ENCODE data around the gene MAP3K7CL. TPM values are rescaled to one million over a fixed set of nuclear protein-coding genes. Genes with fewer than 3 reads are reported as not detected.

The MAP3K7CL gene
- total and polyA plus RNA-seq, 4 donors = 1.4 to 3.5 (median 3.1) TPM

DNA sequence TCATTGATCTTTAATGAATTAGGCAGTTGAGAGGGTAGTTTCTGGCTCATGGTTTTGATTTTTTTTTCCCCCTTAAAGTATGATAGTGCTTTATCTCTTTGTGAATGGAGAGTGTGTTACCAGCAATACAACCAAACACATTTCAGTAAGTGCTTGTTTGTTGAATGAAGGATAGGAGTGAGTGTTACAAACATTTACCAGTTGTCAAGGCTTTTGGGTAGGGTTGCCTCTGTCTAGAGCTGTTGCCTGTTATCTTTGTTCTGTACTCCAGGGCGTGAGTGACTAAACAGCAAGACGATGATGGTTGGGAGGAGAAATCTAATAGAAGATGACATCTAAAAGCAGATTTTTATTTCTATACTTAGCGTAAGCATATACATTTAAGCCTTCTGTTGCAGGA, 21.5 kb downstream of the MAP3K7CL start (continued):
- no peak for TF ChIP-seq ZBTB33 (IDR thresholded peaks at IDR 0.05)
- TF ChIP-seq HNF4G (IDR thresholded peaks at IDR 0.05) = no peak
- TF ChIP-seq RXRA (IDR thresholded peaks at IDR 0.05) = no peak
- TF ChIP-seq SP1 (IDR thresholded peaks at IDR 0.05) = no peak
- no peak for TF ChIP-seq RAD21 (IDR thresholded peaks at IDR 0.05)
- TF ChIP-seq EGR1 (IDR thresholded peaks at IDR 0.05; ENCODE audit: low read depth in 2 of 2) = no peak
- TF ChIP-seq TAF1 (conservative IDR thresholded peaks at IDR 0.05) = no peak
- TF ChIP-seq NR2F2 (IDR thresholded peaks at IDR 0.05) = no peak
- no peak for TF ChIP-seq HNF4A (conservative IDR thresholded peaks at IDR 0.05)
- TF ChIP-seq, protein P1, sequence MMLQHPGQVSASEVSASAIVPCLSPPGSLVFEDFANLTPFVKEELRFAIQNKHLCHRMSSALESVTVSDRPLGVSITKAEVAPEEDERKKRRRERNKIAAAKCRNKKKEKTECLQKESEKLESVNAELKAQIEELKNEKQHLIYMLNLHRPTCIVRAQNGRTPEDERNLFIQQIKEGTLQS (IDR thresholded peaks at IDR 0.05) = no peak

- no peaks in the 10 kb centered on the region for H3K27me3 ChIP-seq (ENCODE audit: control insufficient read depth in 4 of 4, insufficient read depth in 4 of 4, low read length in 3 of 4)
- no peaks in the 10 kb centered on the region for H3K9me3 ChIP-seq (ENCODE audit: control insufficient read depth in 4 of 4, low read length in 3 of 4)
- no peak overlapping the region for H3K9ac ChIP-seq (ENCODE audit: low read depth in 1 of 2, low read length in 2 of 2)
- no peak overlapping the region for H3K4me3 ChIP-seq (ENCODE audit: low read depth in 1 of 3, low read length in 3 of 3)
- TF ChIP-seq FOXA2 (IDR thresholded peaks at IDR 0.05) (no peak), EGR1 (IDR thresholded peaks at IDR 0.05; ENCODE audit: low read depth in 2 of 2) (no peak)
- TF ChIP-seq, protein P2, sequence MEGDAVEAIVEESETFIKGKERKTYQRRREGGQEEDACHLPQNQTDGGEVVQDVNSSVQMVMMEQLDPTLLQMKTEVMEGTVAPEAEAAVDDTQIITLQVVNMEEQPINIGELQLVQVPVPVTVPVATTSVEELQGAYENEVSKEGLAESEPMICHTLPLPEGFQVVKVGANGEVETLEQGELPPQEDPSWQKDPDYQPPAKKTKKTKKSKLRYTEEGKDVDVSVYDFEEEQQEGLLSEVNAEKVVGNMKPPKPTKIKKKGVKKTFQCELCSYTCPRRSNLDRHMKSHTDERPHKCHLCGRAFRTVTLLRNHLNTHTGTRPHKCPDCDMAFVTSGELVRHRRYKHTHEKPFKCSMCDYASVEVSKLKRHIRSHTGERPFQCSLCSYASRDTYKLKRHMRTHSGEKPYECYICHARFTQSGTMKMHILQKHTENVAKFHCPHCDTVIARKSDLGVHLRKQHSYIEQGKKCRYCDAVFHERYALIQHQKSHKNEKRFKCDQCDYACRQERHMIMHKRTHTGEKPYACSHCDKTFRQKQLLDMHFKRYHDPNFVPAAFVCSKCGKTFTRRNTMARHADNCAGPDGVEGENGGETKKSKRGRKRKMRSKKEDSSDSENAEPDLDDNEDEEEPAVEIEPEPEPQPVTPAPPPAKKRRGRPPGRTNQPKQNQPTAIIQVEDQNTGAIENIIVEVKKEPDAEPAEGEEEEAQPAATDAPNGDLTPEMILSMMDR (IDR thresholded peaks at IDR 0.05; ENCODE audit: low read depth, low read length, missing input control) = no peak
- no peak for DNase-seq (ENCODE audit: low spot score)
- WGBS = 83% methylated on average over 1 of the region's 1 CpG
- H3K4me1 ChIP-seq (ENCODE audit: control insufficient read depth in 4 of 4, insufficient read depth in 4 of 4, low read length in 3 of 4) = peaks cover 0 to 5% (median 0%) of the 10 kb centered on the region in 4 donors
- H3K36me3 ChIP-seq (ENCODE audit: control insufficient read depth in 4 of 4, insufficient read depth in 3 of 4, low read depth in 1 of 4, low read length in 3 of 4) = no peaks in the 10 kb centered on the region
- no peak overlapping the region for H3K27ac ChIP-seq (ENCODE audit: low read depth in 1 of 2, low read length in 2 of 2)
These were observed 22.5 kb downstream of the MAP3K7CL start for GRCh38 chr21:29152916-29153315.

DNA sequence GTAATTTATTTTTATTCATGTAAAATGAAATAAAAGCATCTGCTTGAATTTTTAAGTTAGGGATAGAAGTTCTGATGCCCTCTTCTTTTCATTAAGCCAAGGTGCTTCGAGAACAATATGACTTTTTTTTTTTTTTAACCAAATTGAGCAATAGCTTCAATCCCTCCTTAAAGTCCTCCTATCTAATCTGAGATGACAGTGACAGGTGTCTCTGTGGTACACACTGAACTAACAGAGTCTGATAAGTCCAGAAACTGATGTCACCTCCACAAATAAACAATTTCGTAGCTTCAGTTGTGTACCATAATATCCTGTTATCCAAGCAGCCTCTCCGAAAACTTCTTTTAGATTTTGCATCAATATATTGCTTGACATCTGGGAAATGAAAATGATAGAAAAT, 23.8 kb downstream of the MAP3K7CL start:
- no peak overlapping the region for H3K27ac ChIP-seq (ENCODE audit: low read depth in 1 of 2, low read length in 2 of 2)
- no peaks in the 10 kb centered on the region for H3K27me3 ChIP-seq (ENCODE audit: control insufficient read depth in 4 of 4, insufficient read depth in 4 of 4, low read length in 3 of 4)
- DNase-seq (ENCODE audit: low spot score) = no peak
- H3K9me3 ChIP-seq (ENCODE audit: control insufficient read depth in 4 of 4, low read length in 3 of 4) = no peaks in the 10 kb centered on the region
- H3K9ac ChIP-seq (ENCODE audit: low read depth in 1 of 2, low read length in 2 of 2) = no peak overlapping the region
- no peaks in the 10 kb centered on the region for H3K36me3 ChIP-seq (ENCODE audit: control insufficient read depth in 4 of 4, insufficient read depth in 3 of 4, low read depth in 1 of 4, low read length in 3 of 4)
- 93% methylated on average over 3 of the region's 3 CpGs for WGBS
- H3K4me1 ChIP-seq (ENCODE audit: control insufficient read depth in 4 of 4, insufficient read depth in 4 of 4, low read length in 3 of 4) = peaks cover 0 to 5% (median 0%) of the 10 kb centered on the region in 4 donors
- no peak overlapping the region for H3K4me3 ChIP-seq (ENCODE audit: low read depth in 1 of 3, low read length in 3 of 3)
- TF ChIP-seq ZBTB33 (IDR thresholded peaks at IDR 0.05) (no peak), YY1 (IDR thresholded peaks at IDR 0.05) (no peak), SP1 (IDR thresholded peaks at IDR 0.05) (no peak), JUND (IDR thresholded peaks at IDR 0.05) (no peak), FOXA1 (IDR thresholded peaks at IDR 0.05) (no peak), NR2F2 (IDR thresholded peaks at IDR 0.05) (no peak), HNF4A (conservative IDR thresholded peaks at IDR 0.05) (no peak), EGR1 (IDR thresholded peaks at IDR 0.05; ENCODE audit: low read depth in 2 of 2) (no peak), MAX (IDR thresholded peaks at IDR 0.05) (no peak), HNF4G (IDR thresholded peaks at IDR 0.05) (no peak), TAF1 (conservative IDR thresholded peaks at IDR 0.05) (no peak), RXRA (IDR thresholded peaks at IDR 0.05) (no peak)
- TF ChIP-seq, protein P3, sequence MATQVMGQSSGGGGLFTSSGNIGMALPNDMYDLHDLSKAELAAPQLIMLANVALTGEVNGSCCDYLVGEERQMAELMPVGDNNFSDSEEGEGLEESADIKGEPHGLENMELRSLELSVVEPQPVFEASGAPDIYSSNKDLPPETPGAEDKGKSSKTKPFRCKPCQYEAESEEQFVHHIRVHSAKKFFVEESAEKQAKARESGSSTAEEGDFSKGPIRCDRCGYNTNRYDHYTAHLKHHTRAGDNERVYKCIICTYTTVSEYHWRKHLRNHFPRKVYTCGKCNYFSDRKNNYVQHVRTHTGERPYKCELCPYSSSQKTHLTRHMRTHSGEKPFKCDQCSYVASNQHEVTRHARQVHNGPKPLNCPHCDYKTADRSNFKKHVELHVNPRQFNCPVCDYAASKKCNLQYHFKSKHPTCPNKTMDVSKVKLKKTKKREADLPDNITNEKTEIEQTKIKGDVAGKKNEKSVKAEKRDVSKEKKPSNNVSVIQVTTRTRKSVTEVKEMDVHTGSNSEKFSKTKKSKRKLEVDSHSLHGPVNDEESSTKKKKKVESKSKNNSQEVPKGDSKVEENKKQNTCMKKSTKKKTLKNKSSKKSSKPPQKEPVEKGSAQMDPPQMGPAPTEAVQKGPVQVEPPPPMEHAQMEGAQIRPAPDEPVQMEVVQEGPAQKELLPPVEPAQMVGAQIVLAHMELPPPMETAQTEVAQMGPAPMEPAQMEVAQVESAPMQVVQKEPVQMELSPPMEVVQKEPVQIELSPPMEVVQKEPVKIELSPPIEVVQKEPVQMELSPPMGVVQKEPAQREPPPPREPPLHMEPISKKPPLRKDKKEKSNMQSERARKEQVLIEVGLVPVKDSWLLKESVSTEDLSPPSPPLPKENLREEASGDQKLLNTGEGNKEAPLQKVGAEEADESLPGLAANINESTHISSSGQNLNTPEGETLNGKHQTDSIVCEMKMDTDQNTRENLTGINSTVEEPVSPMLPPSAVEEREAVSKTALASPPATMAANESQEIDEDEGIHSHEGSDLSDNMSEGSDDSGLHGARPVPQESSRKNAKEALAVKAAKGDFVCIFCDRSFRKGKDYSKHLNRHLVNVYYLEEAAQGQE (IDR thresholded peaks at IDR 0.05) = no peak
- TF ChIP-seq, protein P2 (IDR thresholded peaks at IDR 0.05; ENCODE audit: low read depth, low read length, missing input control) = no peak
- TF ChIP-seq, protein P1 (IDR thresholded peaks at IDR 0.05) = no peak
